ENCODE results near the gene WDR64. TPM values are rescaled to one million over a fixed set of nuclear protein-coding genes. Genes with fewer than 3 reads are reported as not detected.
A peak's percentile ranks its signal among the peaks of the same experiment; 100 is the strongest.

The WDR64 gene
- total RNA-seq: under 1 TPM in 1 of 2 donors, not detected in 1; 0.11 TPM
- under 1 TPM; 0.11 to 0.32 TPM for polyA plus RNA-seq (ENCODE audit: insufficient read length in 2 of 2)
- long read RNA-seq, donor 1: 0 reads
- long read RNA-seq, donor 2: 0 reads
- long read RNA-seq, donor 3: 0 reads
- long read RNA-seq, donor 4: 0 reads

- Histone ChIP-seq H3K27ac (ENCODE audit: low read depth, low read length) (no peak within 1 kb of the TSS), H3K36me3 (ENCODE audit: control insufficient read depth, insufficient read depth, low read length) (no peaks in the 10 kb centered on the region), H3K9me3 (ENCODE audit: control insufficient read depth, insufficient read depth, low read length) (no peaks in the 10 kb centered on the region), H3K4me3 (ENCODE audit: low read depth, low read length) (no peak within 1 kb of the TSS), H3K27me3 (ENCODE audit: control insufficient read depth, insufficient read depth, low read length) (no peaks in the 10 kb centered on the region), H3K4me1 (ENCODE audit: control insufficient read depth, insufficient read depth, low read length) (no peaks in the 10 kb centered on the region)
- DNase-seq (ENCODE audit: low read depth in 4 of 6, low spot score in 6 of 6): no peak
- 100% methylated on average over 1 of the region's 4 CpGs for WGBS (ENCODE audit: insufficient coverage)
Observed at GRCh38 chr1:241652012-241652411, at the start of gene WDR64. Gene WDR64, plus strand, starts transcription at chr1:241652281. Its CDS starts 204 bp downstream, at chr1:241652485.

GRCh38 chr1:241603731-241604245, 48.3 kb upstream of the WDR64 start:
- H3K4me1 ChIP-seq (ENCODE audit: control insufficient read depth, insufficient read depth, low read length): no peaks in the 10 kb centered on the region
- H3K27ac ChIP-seq (ENCODE audit: low read depth, low read length): no peak overlapping the region
- H3K36me3 ChIP-seq (ENCODE audit: control insufficient read depth, insufficient read depth, low read length): no peaks in the 10 kb centered on the region
- DNase-seq (ENCODE audit: low read depth in 4 of 6, low spot score in 6 of 6): no peak
- no peaks in the 10 kb centered on the region for H3K27me3 ChIP-seq (ENCODE audit: control insufficient read depth, insufficient read depth, low read length)
- H3K4me3 ChIP-seq (ENCODE audit: low read depth, low read length): no peak overlapping the region
- no peaks in the 10 kb centered on the region for H3K9me3 ChIP-seq (ENCODE audit: control insufficient read depth, insufficient read depth, low read length)
- WGBS (ENCODE audit: insufficient coverage): 86% methylated on average over 1 of the region's 3 CpGs

GRCh38 chr1:241605146-241605805, 46.8 kb upstream of the WDR64 start:
- Histone ChIP-seq H3K4me1 (ENCODE audit: control insufficient read depth, insufficient read depth, low read length) (no peaks in the 10 kb centered on the region), H3K27ac (ENCODE audit: low read depth, low read length) (no peak overlapping the region), H3K27me3 (ENCODE audit: control insufficient read depth, insufficient read depth, low read length) (no peaks in the 10 kb centered on the region), H3K9me3 (ENCODE audit: control insufficient read depth, insufficient read depth, low read length) (no peaks in the 10 kb centered on the region), H3K36me3 (ENCODE audit: control insufficient read depth, insufficient read depth, low read length) (no peaks in the 10 kb centered on the region), H3K4me3 (ENCODE audit: low read depth, low read length) (no peak overlapping the region)
- 89% methylated on average over 4 of the region's 9 CpGs for WGBS (ENCODE audit: insufficient coverage)
- DNase-seq (ENCODE audit: low read depth in 4 of 6, low spot score in 6 of 6): peak in 1 of 6 donors; percentile 70

GRCh38 chr1:241606544-241606943, 45.5 kb upstream of the WDR64 start:
- no peak overlapping the region for H3K27ac ChIP-seq (ENCODE audit: low read depth, low read length)
- H3K27me3 ChIP-seq (ENCODE audit: control insufficient read depth, insufficient read depth, low read length): no peaks in the 10 kb centered on the region
- H3K36me3 ChIP-seq (ENCODE audit: control insufficient read depth, insufficient read depth, low read length): no peaks in the 10 kb centered on the region
- 84% methylated on average over 3 of the region's 5 CpGs for WGBS (ENCODE audit: insufficient coverage)
- H3K9me3 ChIP-seq (ENCODE audit: control insufficient read depth, insufficient read depth, low read length): no peaks in the 10 kb centered on the region
- no peak overlapping the region for H3K4me3 ChIP-seq (ENCODE audit: low read depth, low read length)
- no peak for DNase-seq (ENCODE audit: low read depth in 4 of 6, low spot score in 6 of 6)
- H3K4me1 ChIP-seq (ENCODE audit: control insufficient read depth, insufficient read depth, low read length): no peaks in the 10 kb centered on the region

- no peak for DNase-seq (ENCODE audit: low read depth in 4 of 6, low spot score in 6 of 6)
- Histone ChIP-seq H3K9me3 (ENCODE audit: control insufficient read depth, insufficient read depth, low read length) (no peaks in the 10 kb centered on the region), H3K27me3 (ENCODE audit: control insufficient read depth, insufficient read depth, low read length) (no peaks in the 10 kb centered on the region), H3K4me1 (ENCODE audit: control insufficient read depth, insufficient read depth, low read length) (no peaks in the 10 kb centered on the region), H3K4me3 (ENCODE audit: low read depth, low read length) (no peak overlapping the region), H3K27ac (ENCODE audit: low read depth, low read length) (no peak overlapping the region), H3K36me3 (ENCODE audit: control insufficient read depth, insufficient read depth, low read length) (no peaks in the 10 kb centered on the region)
Observed at GRCh38 chr1:241607497-241607896, 44.6 kb upstream of the WDR64 start.

GRCh38 chr1:241608379-241609033, 43.6 kb upstream of the WDR64 start:
- Histone ChIP-seq H3K36me3 (ENCODE audit: control insufficient read depth, insufficient read depth, low read length) (no peaks in the 10 kb centered on the region), H3K9me3 (ENCODE audit: control insufficient read depth, insufficient read depth, low read length) (no peaks in the 10 kb centered on the region), H3K27me3 (ENCODE audit: control insufficient read depth, insufficient read depth, low read length) (no peaks in the 10 kb centered on the region), H3K4me3 (ENCODE audit: low read depth, low read length) (no peak overlapping the region), H3K4me1 (ENCODE audit: control insufficient read depth, insufficient read depth, low read length) (no peaks in the 10 kb centered on the region), H3K27ac (ENCODE audit: low read depth, low read length) (no peak overlapping the region)
- 67% methylated on average over 3 of the region's 3 CpGs for WGBS (ENCODE audit: insufficient coverage)
- DNase-seq (ENCODE audit: low read depth in 4 of 6, low spot score in 6 of 6): peak in 2 of 6 donors; percentile 19 to 22

- Histone ChIP-seq H3K27ac (ENCODE audit: low read depth, low read length) (no peak overlapping the region), H3K4me1 (ENCODE audit: control insufficient read depth, insufficient read depth, low read length) (no peaks in the 10 kb centered on the region), H3K27me3 (ENCODE audit: control insufficient read depth, insufficient read depth, low read length) (no peaks in the 10 kb centered on the region), H3K9me3 (ENCODE audit: control insufficient read depth, insufficient read depth, low read length) (no peaks in the 10 kb centered on the region), H3K36me3 (ENCODE audit: control insufficient read depth, insufficient read depth, low read length) (no peaks in the 10 kb centered on the region), H3K4me3 (ENCODE audit: low read depth, low read length) (no peak overlapping the region)
- WGBS (ENCODE audit: insufficient coverage): 37% methylated on average over 6 of the region's 8 CpGs
- peak in 5 of 6 donors; percentile 15 to 91 (median 44) for DNase-seq (ENCODE audit: low read depth in 4 of 6, low spot score in 6 of 6)
Observed at GRCh38 chr1:241610056-241610815, 41.8 kb upstream of the WDR64 start.

GRCh38 chr1:241611063-241611462, 41.0 kb upstream of the WDR64 start:
- WGBS (ENCODE audit: insufficient coverage): 20% methylated on average over 1 of the region's 3 CpGs
- Histone ChIP-seq H3K4me1 (ENCODE audit: control insufficient read depth, insufficient read depth, low read length) (no peaks in the 10 kb centered on the region), H3K4me3 (ENCODE audit: low read depth, low read length) (no peak overlapping the region), H3K27ac (ENCODE audit: low read depth, low read length) (no peak overlapping the region), H3K36me3 (ENCODE audit: control insufficient read depth, insufficient read depth, low read length) (no peaks in the 10 kb centered on the region), H3K27me3 (ENCODE audit: control insufficient read depth, insufficient read depth, low read length) (no peaks in the 10 kb centered on the region), H3K9me3 (ENCODE audit: control insufficient read depth, insufficient read depth, low read length) (no peaks in the 10 kb centered on the region)
- peak in 5 of 6 donors; percentile 24 to 92 (median 57) for DNase-seq (ENCODE audit: low read depth in 4 of 6, low spot score in 6 of 6)

GRCh38 chr1:241611736-241612135, 40.3 kb upstream of the WDR64 start:
- WGBS (ENCODE audit: insufficient coverage): 80% methylated on average over 1 of the region's 1 CpG
- no peaks in the 10 kb centered on the region for H3K9me3 ChIP-seq (ENCODE audit: control insufficient read depth, insufficient read depth, low read length)
- H3K4me3 ChIP-seq (ENCODE audit: low read depth, low read length): no peak overlapping the region
- no peak for DNase-seq (ENCODE audit: low read depth in 4 of 6, low spot score in 6 of 6)
- no peak overlapping the region for H3K27ac ChIP-seq (ENCODE audit: low read depth, low read length)
- no peaks in the 10 kb centered on the region for H3K4me1 ChIP-seq (ENCODE audit: control insufficient read depth, insufficient read depth, low read length)
- no peaks in the 10 kb centered on the region for H3K36me3 ChIP-seq (ENCODE audit: control insufficient read depth, insufficient read depth, low read length)
- H3K27me3 ChIP-seq (ENCODE audit: control insufficient read depth, insufficient read depth, low read length): no peaks in the 10 kb centered on the region

Data from spinal cord (tissue), 10 donors.